Muscle layer of duodenum (tissue), 2 donors: Measurements from ENCODE around the gene SNX17.
A peak's percentile ranks its signal among the peaks of the same experiment; 100 is the strongest.
"Not testable (repeated sequence)": the region's sequence is repeated elsewhere in the genome, so short reads cannot be mapped to it uniquely, and the experiment has no call there.

Experiments used
- H3K27ac ChIP-seq: one replicate; pipeline ENCODE4 v1.7.0; 2013; ENCODE audit warnings: mild to moderate bottlenecking, low read length
- H3K27me3 ChIP-seq: one replicate; pipeline ENCODE4 v1.7.0; 2013; ENCODE audit warnings: low read depth, mild to moderate bottlenecking, control low read depth, low read length
- H3K36me3 ChIP-seq, 2 donors: one replicate each; pipeline ENCODE4 v1.7.0; 2013; ENCODE audit warnings: low read length in 2 of 2, control low read depth in 1 of 2, mild to moderate bottlenecking in 1 of 2; ENCODE audit not compliant: insufficient read depth in 2 of 2, control insufficient read depth in 1 of 2
- H3K4me1 ChIP-seq, 2 donors: one replicate each; pipeline ENCODE4 v1.7.0; 2013; ENCODE audit warnings: low read length in 2 of 2, mild to moderate bottlenecking in 2 of 2, control low read depth in 1 of 2, moderate library complexity in 1 of 2; ENCODE audit not compliant: insufficient read depth in 2 of 2, control insufficient read depth in 1 of 2
- H3K4me3 ChIP-seq, 2 donors: one replicate each; pipeline ENCODE4 v1.7.0; 2013; ENCODE audit warnings: low read length in 2 of 2, low read depth in 1 of 2, mild to moderate bottlenecking in 1 of 2
- H3K9me3 ChIP-seq, 2 donors: one replicate each; pipeline ENCODE4 v1.7.0; 2013; ENCODE audit warnings: low read length in 2 of 2, control low read depth in 1 of 2, mild to moderate bottlenecking in 1 of 2; ENCODE audit not compliant: control insufficient read depth in 1 of 2
- donor health status: healthy.

Gene SNX17

GRCh38 chr2:27351802-27352598 lies 18.4 kb upstream of the SNX17 start:
- H3K9me3 ChIP-seq: no peaks in the 10 kb centered on the region
- peaks cover 4 to 5% of the 10 kb centered on the region in 2 donors for H3K36me3 ChIP-seq
- H3K4me1 ChIP-seq: peaks cover 5 to 23% of the 10 kb centered on the region in 2 donors
- H3K27ac ChIP-seq: no peak overlapping the region
- no peaks in the 10 kb centered on the region for H3K27me3 ChIP-seq
- H3K4me3 ChIP-seq: no peak overlapping the region

DNA sequence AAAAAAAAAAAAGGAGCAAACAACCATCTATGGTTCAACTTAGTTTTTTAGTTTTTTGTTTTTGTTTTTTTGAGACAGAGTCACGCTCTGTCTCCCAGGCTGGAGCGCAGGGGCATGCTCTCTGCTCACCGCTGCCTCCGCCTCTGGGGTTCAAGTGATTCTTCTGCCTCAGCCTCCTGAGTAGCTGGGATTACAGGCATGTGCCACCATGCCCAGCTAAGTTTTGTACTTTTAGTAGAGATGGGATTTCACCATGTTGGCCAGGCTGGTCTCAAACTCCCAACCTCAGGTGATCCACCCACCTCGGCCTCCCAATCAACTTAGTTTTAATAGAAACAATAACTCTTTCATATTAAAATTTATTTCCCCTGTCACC lies 17.0 kb upstream of the SNX17 start:
- not testable (repeated sequence) for H3K27ac ChIP-seq

GRCh38 chr2:27353762-27354596 lies 16.4 kb upstream of the SNX17 start:
- H3K27ac ChIP-seq: no peak overlapping the region
- H3K27me3 ChIP-seq: no peaks in the 10 kb centered on the region
- H3K4me1 ChIP-seq: peaks cover 5 to 23% of the 10 kb centered on the region in 2 donors
- H3K36me3 ChIP-seq: peaks cover 4 to 5% of the 10 kb centered on the region in 2 donors
- no peak overlapping the region for H3K4me3 ChIP-seq
- H3K9me3 ChIP-seq: no peaks in the 10 kb centered on the region

More for the DNA sequence above, 17.0 kb upstream of the SNX17 start:
- H3K4me3 ChIP-seq, H3K36me3 ChIP-seq, H3K9me3 ChIP-seq, H3K27me3 ChIP-seq: not testable (repeated sequence)
- H3K4me1 ChIP-seq: peaks cover 5 to 23% of the 10 kb centered on the region in 2 donors

GRCh38 chr2:27354597-27354927 lies 15.9 kb upstream of the SNX17 start:
- no peaks in the 10 kb centered on the region for H3K27me3 ChIP-seq
- peaks cover 4 to 5% of the 10 kb centered on the region in 2 donors for H3K36me3 ChIP-seq
- H3K4me1 ChIP-seq: peaks cover 5 to 23% of the 10 kb centered on the region in 2 donors
- no peaks in the 10 kb centered on the region for H3K9me3 ChIP-seq
- no peak overlapping the region for H3K4me3 ChIP-seq
- no peak overlapping the region for H3K27ac ChIP-seq

- Histone ChIP-seq H3K9me3 (no peaks in the 10 kb centered on the region), H3K27me3 (no peaks in the 10 kb centered on the region), H3K36me3 (peaks cover 0 to 5% of the 10 kb centered on the region in 2 donors), H3K4me1 (peaks cover 5 to 23% of the 10 kb centered on the region in 2 donors), H3K27ac (peak overlapping the region; percentile 95), H3K4me3 (peak overlapping the region; percentile 99 to 100)
These were observed 14.4 kb upstream of the SNX17 start for GRCh38 chr2:27356056-27356381.

DNA sequence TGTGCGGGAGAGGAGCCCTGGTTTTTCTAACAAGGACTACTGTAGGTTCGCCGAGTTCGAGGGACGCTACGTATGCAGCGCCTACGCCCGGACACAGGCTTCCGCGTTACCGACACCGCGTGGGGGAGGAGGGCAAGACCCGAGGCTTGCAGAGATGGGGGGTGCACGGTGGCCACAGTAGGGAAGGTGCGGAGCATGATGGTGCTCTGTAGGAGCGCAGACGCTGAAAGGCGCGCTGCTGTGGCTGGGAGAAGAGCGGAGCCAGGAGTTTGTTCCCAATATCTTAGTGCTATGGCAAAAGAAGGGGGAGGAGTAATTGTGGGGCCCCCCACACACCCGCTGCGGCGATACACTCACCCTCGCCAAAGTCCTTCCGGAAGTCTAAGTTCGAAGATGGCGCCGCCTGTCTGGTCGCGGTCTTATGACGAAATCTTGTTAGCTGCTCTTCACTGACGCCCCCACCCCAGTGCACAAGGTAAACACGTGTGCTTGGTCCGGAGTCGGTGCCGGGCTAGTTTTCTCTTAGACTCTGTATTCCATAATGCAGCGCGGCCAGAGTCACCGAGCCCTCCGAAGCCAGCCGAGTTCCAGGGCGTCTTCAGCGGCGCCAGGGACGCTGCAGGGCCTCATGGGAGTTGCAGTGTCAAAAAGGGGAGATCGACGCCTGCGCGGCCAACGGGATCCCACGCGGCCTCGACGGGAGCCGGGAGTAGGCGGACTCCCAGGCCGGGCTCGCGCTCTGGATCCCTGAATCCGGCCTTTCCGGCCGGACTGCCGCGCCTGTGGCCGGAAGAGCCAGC lies 13.8 kb upstream of the SNX17 start, which contains the start of gene GTF3C2:
Gene GTF3C2 (minus strand): TSS at position 383 of the 800 bp plus-strand sequence. CDS start 13,210 bp downstream, outside the sequence.
- Histone ChIP-seq H3K9me3 (no peaks in the 10 kb centered on the region), H3K27ac (peak within 1 kb of the TSS; percentile 95), H3K4me1 (peaks cover 5 to 23% of the 10 kb centered on the region in 2 donors)

DNA sequence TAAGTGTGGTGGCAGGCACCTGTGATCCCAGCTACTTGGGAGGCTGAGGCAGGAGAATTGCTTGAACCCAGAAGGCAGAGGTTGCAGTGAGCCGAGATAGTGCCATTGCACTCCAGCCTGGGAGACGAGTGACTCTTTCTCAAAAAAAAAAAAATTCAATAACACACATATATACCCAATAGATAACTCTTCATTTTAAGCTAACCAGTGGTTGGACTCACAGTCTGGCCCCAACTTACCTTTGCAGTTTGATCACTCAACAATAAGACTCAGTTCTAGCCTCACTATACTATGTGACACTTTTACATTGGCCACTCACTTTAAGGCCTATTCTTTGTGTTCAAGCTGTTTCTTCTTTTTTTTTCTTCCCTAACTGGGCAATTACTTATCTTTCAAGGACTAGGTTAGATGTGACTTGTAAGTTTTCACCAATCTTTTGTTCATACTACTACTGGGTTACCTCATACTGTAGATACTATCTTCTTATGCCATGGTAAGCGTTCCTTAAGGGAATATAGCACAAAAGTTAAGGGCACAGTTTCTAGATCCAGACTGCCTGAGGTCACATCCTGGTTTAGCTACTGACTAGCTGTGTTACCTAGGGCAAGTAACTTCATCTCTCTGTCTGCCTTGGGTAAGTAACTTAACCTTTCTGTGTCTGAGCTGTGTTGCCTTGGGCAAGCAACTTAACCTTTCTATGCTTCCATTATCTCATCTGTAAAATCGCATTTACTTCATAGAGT lies 7.6 kb upstream of the SNX17 start:
- Histone ChIP-seq H3K4me3 (no peak overlapping the region), H3K4me1 (no peaks in the 10 kb centered on the region), H3K27me3 (no peaks in the 10 kb centered on the region), H3K27ac (no peak overlapping the region), H3K36me3 (peaks cover 31 to 38% of the 10 kb centered on the region in 2 donors), H3K9me3 (no peaks in the 10 kb centered on the region)

More for the DNA sequence above, 13.8 kb upstream of the SNX17 start, which contains the start of gene GTF3C2:
- peaks cover 0 to 5% of the 10 kb centered on the region in 2 donors for H3K36me3 ChIP-seq
- no peaks in the 10 kb centered on the region for H3K27me3 ChIP-seq
- H3K4me3 ChIP-seq: peak within 1 kb of the TSS; percentile 99 to 100

- Histone ChIP-seq H3K4me3 (no peak overlapping the region), H3K27ac (no peak overlapping the region), H3K27me3 (no peaks in the 10 kb centered on the region), H3K36me3 (peaks cover 38 to 48% of the 10 kb centered on the region in 2 donors), H3K4me1 (peaks cover 4 to 6% of the 10 kb centered on the region in 2 donors), H3K9me3 (no peaks in the 10 kb centered on the region)
These were observed 6.5 kb upstream of the SNX17 start for GRCh38 chr2:27363933-27364332.

DNA sequence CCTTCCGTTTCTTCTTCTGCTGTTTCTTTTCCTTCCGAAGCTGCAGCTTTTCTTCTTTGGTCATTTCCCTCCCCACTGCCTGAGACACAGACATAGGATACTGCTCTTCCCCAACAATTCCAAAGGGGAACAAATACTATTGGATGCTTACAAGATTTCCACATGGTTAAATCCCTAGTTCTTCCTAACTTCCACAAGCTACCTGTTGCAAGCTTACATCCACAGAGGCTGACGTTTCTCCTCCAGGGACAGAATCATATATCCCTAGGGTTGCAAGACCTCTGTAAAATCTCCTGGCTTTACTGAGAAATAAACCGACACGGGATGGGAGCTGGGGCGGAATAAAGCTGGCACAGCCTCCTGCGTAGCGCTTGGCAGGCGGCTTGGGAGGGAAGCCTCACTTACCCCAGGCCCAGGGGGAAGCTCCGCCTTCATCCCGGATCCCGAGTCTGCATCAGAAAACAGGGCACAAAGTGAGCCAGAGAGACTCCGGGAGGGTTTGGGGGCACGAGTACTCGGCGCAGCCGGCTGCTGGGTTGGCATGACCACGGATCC lies 868 bp upstream of the SNX17 start:
- Histone ChIP-seq H3K27ac (peak overlapping the region; percentile 82), H3K9me3 (no peaks in the 10 kb centered on the region), H3K36me3 (peaks cover 49 to 64% of the 10 kb centered on the region in 2 donors), H3K4me3 (peak overlapping the region; percentile 86 to 97), H3K27me3 (no peaks in the 10 kb centered on the region), H3K4me1 (peaks cover 18 to 32% of the 10 kb centered on the region in 2 donors)

GRCh38 chr2:27370816-27371620 lies 602 bp downstream of the SNX17 start:
- Histone ChIP-seq H3K9me3 (no peaks in the 10 kb centered on the region), H3K4me3 (peak overlapping the region; percentile 86 to 97), H3K27me3 (no peaks in the 10 kb centered on the region), H3K36me3 (peaks cover 54 to 69% of the 10 kb centered on the region in 2 donors), H3K27ac (peak overlapping the region; percentile 89), H3K4me1 (peaks cover 18 to 32% of the 10 kb centered on the region in 2 donors)
